Fibroblast of lung (primary cell): ENCODE data around the gene FMN1. TPM values are rescaled to one million over a fixed set of nuclear protein-coding genes. Genes with fewer than 3 reads are reported as not detected.

ENCODE experiments used
- DNase-seq, 2 donors: peaks; one replicate each; pipeline versions ENCODE4 v3.0.0 to v3.0.0-alpha.2; 2010; ENCODE audit warnings: low read depth in 2 of 2
- H2AFZ ChIP-seq: 2 replicates; pipeline ENCODE4 v1.5.1; 2012; ENCODE audit warnings: low read length, control low read depth, inconsistent platforms
- H3K27ac ChIP-seq: 2 replicates; pipeline ENCODE4 v1.5.1; 2011; ENCODE audit warnings: low read length, control low read depth; ENCODE audit not compliant: insufficient read depth
- H3K27me3 ChIP-seq: 2 replicates; pipeline ENCODE4 v1.5.1; 2011; ENCODE audit warnings: mild to moderate bottlenecking, low read length; ENCODE audit not compliant: control insufficient read depth, insufficient read depth
- H3K36me3 ChIP-seq: 2 replicates; pipeline ENCODE4 v1.5.1; 2011; ENCODE audit warnings: low read length; ENCODE audit not compliant: control insufficient read depth, insufficient read depth
- H3K4me1 ChIP-seq: 2 replicates; pipeline ENCODE4 v1.5.1; 2011; ENCODE audit warnings: low read length; ENCODE audit not compliant: control insufficient read depth, insufficient read depth; ENCODE audit errors: extremely low read depth
- H3K4me2 ChIP-seq: 2 replicates; pipeline ENCODE4 v1.5.1; 2011; ENCODE audit warnings: low read length, control low read depth; ENCODE audit not compliant: insufficient read depth; ENCODE audit errors: extremely low read depth
- H3K4me3 ChIP-seq, 4 experiments: fragments of 200-600 bp in 1 of 4; sonication (generic) in 1 of 4; replicated peaks in 1 of 4; 2 replicates each; pipeline ENCODE4 v1.5.1; 2011 to 2016; ENCODE audit warnings: low read length in 4 of 4, low read depth in 3 of 4, mild to moderate bottlenecking in 3 of 4, control low read depth in 2 of 4, inconsistent platforms in 1 of 4, mixed read lengths in 1 of 4; ENCODE audit not compliant: insufficient read depth in 1 of 4; ENCODE audit errors: control extremely low read depth in 1 of 4
- H3K79me2 ChIP-seq: 2 replicates; pipeline ENCODE4 v1.5.1; 2012; ENCODE audit warnings: mild to moderate bottlenecking, low read length, inconsistent platforms; ENCODE audit not compliant: control insufficient read depth, insufficient read depth
- H3K9ac ChIP-seq: 2 replicates; pipeline ENCODE4 v1.5.1; 2011; ENCODE audit warnings: mild to moderate bottlenecking, low read length, control low read depth; ENCODE audit not compliant: insufficient read depth
- H3K9me3 ChIP-seq: 2 replicates; pipeline ENCODE4 v1.5.1; 2012; ENCODE audit warnings: low read depth, low read length; ENCODE audit not compliant: control insufficient read depth, insufficient read depth
- H4K20me1 ChIP-seq: 2 replicates; pipeline ENCODE4 v1.5.1; 2011; ENCODE audit warnings: low read length; ENCODE audit not compliant: control insufficient read depth, insufficient read depth; ENCODE audit errors: extremely low read depth
- EZH2 ChIP-seq: IDR thresholded peaks from 2 replicates; pipeline ENCODE4 v1.5.1; 2012; ENCODE audit warnings: low read length, control low read depth, mild to moderate bottlenecking; ENCODE audit errors: missing control alignments
- polyA plus RNA-seq, 2 donors: library from polyadenylated mRNA; depleted of rRNA in 1 of 2; stranded (reverse) in 1 of 2; unstranded in 1 of 2; fragments of >200 nt; gene quantifications; 2 replicates each; pipeline ENCODE4 v1.2.1, GENCODE V29; 2011 to 2012; ENCODE audit warnings: missing spikeins in 1 of 2
- total RNA-seq: library from RNA; depleted of rRNA; stranded (reverse); fragments of >200 nt; gene quantifications from 2 replicates; pipeline ENCODE4 v1.2.1, GENCODE V29; 2014
- TF ChIP-seq, protein P1 (sequence below), 2 donors: IDR thresholded peaks in 1 of 2; conservative IDR thresholded peaks in 1 of 2; 1 replicate in 1 of 2; 2 replicates in 1 of 2; pipeline ENCODE4 v1.5.1; 2011 to 2012; ENCODE audit warnings: low read length in 2 of 2, control low read depth in 1 of 2, inconsistent platforms in 1 of 2, low read depth in 1 of 2, mild to moderate bottlenecking in 1 of 2

Gene FMN1
- total and polyA plus RNA-seq, 2 donors (not counting 1 experiment from before 2014, with no cell fraction given) = 7.5 to 43.8 TPM

DNA sequence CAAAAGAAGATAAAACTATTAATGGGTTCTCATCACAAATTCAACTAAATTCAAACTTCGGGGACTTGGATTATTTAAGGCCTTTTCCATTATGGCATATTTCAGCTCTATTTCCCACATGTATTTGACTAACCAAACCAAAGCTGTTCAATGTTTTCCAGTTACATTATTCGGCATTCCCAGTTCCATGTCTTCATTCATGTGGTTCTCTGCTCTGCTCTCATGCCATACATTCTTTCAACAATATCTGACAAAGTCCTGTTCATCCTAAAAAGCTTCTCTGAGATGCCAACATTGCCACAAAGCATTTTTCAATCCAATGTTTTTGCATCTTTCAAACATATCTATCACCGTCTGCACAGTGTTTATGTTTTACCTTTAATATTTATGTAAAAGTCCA, 335.3 kb downstream of the FMN1 start:
- TF ChIP-seq, protein P1, sequence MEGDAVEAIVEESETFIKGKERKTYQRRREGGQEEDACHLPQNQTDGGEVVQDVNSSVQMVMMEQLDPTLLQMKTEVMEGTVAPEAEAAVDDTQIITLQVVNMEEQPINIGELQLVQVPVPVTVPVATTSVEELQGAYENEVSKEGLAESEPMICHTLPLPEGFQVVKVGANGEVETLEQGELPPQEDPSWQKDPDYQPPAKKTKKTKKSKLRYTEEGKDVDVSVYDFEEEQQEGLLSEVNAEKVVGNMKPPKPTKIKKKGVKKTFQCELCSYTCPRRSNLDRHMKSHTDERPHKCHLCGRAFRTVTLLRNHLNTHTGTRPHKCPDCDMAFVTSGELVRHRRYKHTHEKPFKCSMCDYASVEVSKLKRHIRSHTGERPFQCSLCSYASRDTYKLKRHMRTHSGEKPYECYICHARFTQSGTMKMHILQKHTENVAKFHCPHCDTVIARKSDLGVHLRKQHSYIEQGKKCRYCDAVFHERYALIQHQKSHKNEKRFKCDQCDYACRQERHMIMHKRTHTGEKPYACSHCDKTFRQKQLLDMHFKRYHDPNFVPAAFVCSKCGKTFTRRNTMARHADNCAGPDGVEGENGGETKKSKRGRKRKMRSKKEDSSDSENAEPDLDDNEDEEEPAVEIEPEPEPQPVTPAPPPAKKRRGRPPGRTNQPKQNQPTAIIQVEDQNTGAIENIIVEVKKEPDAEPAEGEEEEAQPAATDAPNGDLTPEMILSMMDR (conservative IDR thresholded peaks at IDR 0.05 in 1 of 2, IDR thresholded peaks at IDR 0.05 in 1 of 2; ENCODE audit: low read depth in 1 of 2, low read length in 2 of 2) = no peak
- no peak for TF ChIP-seq EZH2
- Histone ChIP-seq H2AFZ (no peak overlapping the region), H4K20me1 (no peaks in the 10 kb centered on the region), H3K4me3 (no peak overlapping the region), H3K27me3 (no peaks in the 10 kb centered on the region), H3K36me3 (peaks cover 1% of the 10 kb centered on the region), H3K4me1 (peaks cover 21% of the 10 kb centered on the region), H3K27ac (no peak overlapping the region), H3K9ac (no peak overlapping the region), H3K4me2 (no peak overlapping the region), H3K79me2 (no peaks in the 10 kb centered on the region), H3K9me3 (no peaks in the 10 kb centered on the region)
- DNase-seq = peak in 1 of 2 donors; percentile 50

DNA sequence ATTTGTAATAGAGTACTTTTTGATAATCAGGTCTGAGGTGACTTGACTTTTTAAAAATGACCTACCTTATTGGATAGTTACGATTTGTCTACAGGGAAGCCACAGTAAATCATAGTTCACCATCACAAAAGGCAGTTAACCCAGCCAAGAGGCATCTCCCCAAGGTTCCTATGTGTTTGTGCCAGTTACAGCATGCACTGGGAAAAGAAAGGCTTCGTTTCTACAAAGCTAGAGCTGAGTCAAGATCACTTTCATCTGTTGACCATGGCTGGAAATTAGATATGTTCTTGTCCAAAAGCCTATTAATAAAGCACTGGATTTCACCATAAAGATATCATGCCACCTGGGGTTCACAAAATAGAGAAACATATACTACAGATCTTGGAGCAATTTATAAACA, 336.8 kb downstream of the FMN1 start:
- Histone ChIP-seq H4K20me1 (no peaks in the 10 kb centered on the region), H2AFZ (no peak overlapping the region), H3K4me1 (peaks cover 21% of the 10 kb centered on the region), H3K9ac (no peak overlapping the region), H3K4me3 (no peak overlapping the region), H3K4me2 (no peak overlapping the region), H3K36me3 (peaks cover 1% of the 10 kb centered on the region), H3K79me2 (no peaks in the 10 kb centered on the region), H3K9me3 (no peaks in the 10 kb centered on the region), H3K27me3 (no peaks in the 10 kb centered on the region), H3K27ac (peak overlapping the region; percentile 16)
- no peak for DNase-seq
- TF ChIP-seq EZH2 = no peak
- TF ChIP-seq, protein P1 (conservative IDR thresholded peaks at IDR 0.05 in 1 of 2, IDR thresholded peaks at IDR 0.05 in 1 of 2; ENCODE audit: low read depth in 1 of 2, low read length in 2 of 2) = no peak

DNA sequence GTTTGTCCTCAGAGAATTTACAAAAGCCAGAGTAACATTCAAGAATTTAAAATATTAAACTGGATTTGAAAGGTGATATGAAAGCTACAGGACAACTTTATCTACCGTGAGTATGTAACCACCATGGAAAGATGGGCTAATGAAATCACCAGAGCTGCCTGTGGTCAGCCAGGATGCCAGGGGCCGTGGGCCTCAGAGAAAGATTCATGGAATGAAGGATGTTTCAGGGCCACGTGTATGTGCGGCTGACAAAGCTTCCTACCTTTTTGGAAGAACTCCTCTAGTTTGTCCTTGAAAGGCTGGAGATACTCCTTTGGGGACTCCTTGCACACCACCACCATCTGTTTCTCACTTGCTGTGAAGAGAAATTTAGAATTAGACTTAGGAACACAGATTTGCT, 337.8 kb downstream of the FMN1 start:
- Histone ChIP-seq H3K79me2 (no peaks in the 10 kb centered on the region), H3K4me3 (no peak overlapping the region), H3K27ac (peak overlapping the region; percentile 67), H3K9ac (no peak overlapping the region), H3K4me1 (peaks cover 23% of the 10 kb centered on the region), H2AFZ (no peak overlapping the region), H3K36me3 (peaks cover 1% of the 10 kb centered on the region), H3K9me3 (no peaks in the 10 kb centered on the region), H3K27me3 (no peaks in the 10 kb centered on the region), H3K4me2 (no peak overlapping the region), H4K20me1 (no peaks in the 10 kb centered on the region)
- TF ChIP-seq, protein P1 (conservative IDR thresholded peaks at IDR 0.05 in 1 of 2, IDR thresholded peaks at IDR 0.05 in 1 of 2; ENCODE audit: low read depth in 1 of 2, low read length in 2 of 2) = no peak
- no peak for TF ChIP-seq EZH2
- DNase-seq = peak in 1 of 2 donors; percentile 96
